GM23338 (cell line): ENCODE results near the gene ITGA4. TPM values are rescaled to one million over a fixed set of nuclear protein-coding genes. Genes with fewer than 3 reads are reported as not detected.

Experiments
- ATAC-seq: fragments of 200-7000 bp; cut with Tn5 transposase; 3 replicates; pipeline ENCODE4 v1.9.1; 2020
- DNase-seq: peaks from one replicate; pipeline ENCODE4 v3.0.0-alpha.2; 2015; ENCODE audit warnings: low spot score
- H2AFZ ChIP-seq: fragments of 200-600 bp; sonication (generic); 2 replicates; pipeline ENCODE4 v1.8.0; 2016; ENCODE audit warnings: antibody characterized with exemption, mild to moderate bottlenecking, moderate library complexity
- H3F3A ChIP-seq: fragments of 200-600 bp; sonication (generic); replicated peaks from 2 replicates; pipeline ENCODE4 v1.8.0; 2017; ENCODE audit warnings: antibody characterized with exemption, mixed run types, low read depth
- H3K27ac ChIP-seq: fragments of 200-600 bp; sonication (generic); 2 replicates; pipeline ENCODE4 v1.6.1; 2016; ENCODE audit warnings: low read depth
- H3K27me3 ChIP-seq: fragments of 200-600 bp; sonication (generic); 2 replicates; pipeline ENCODE4 v1.8.0; 2016; ENCODE audit warnings: mild to moderate bottlenecking, mixed run types, moderate library complexity; ENCODE audit not compliant: insufficient read depth
- H3K36me3 ChIP-seq: fragments of 200-600 bp; sonication (generic); 2 replicates; pipeline ENCODE4 v1.8.0; 2016; ENCODE audit warnings: mild to moderate bottlenecking; ENCODE audit not compliant: insufficient read depth
- H3K4me1 ChIP-seq: fragments of 200-600 bp; sonication (generic); 2 replicates; pipeline ENCODE4 v1.8.0; 2016; ENCODE audit warnings: mild to moderate bottlenecking, moderate library complexity; ENCODE audit not compliant: insufficient read depth
- H3K4me2 ChIP-seq: fragments of 200-600 bp; sonication (generic); 2 replicates; pipeline ENCODE4 v1.7.1; 2017; ENCODE audit warnings: mixed run types
- H3K4me3 ChIP-seq: fragments of 200-600 bp; sonication (generic); 2 replicates; pipeline ENCODE4 v1.6.1; 2016; ENCODE audit warnings: mixed run types
- H3K79me2 ChIP-seq: fragments of 200-600 bp; sonication (generic); replicated peaks from 2 replicates; pipeline ENCODE4 v1.8.0; 2017; ENCODE audit warnings: mild to moderate bottlenecking; ENCODE audit not compliant: insufficient read depth
- H3K9me2 ChIP-seq: fragments of 200-600 bp; sonication (generic); 2 replicates; pipeline ENCODE4 v1.8.0; 2017; ENCODE audit not compliant: insufficient read depth
- H4K20me1 ChIP-seq: fragments of 200-600 bp; sonication (generic); replicated peaks from 2 replicates; pipeline ENCODE4 v1.8.0; 2017; ENCODE audit warnings: mild to moderate bottlenecking; ENCODE audit not compliant: insufficient read depth
- H3K27ac Mint-ChIP-seq: 2 replicates; pipeline ENCODE4 v1.8.0; 2020; ENCODE audit warnings: inconsistent platforms, mild to moderate bottlenecking, moderate library complexity, mixed read lengths
- H3K27me3 Mint-ChIP-seq: 3 replicates; pipeline ENCODE4 v1.8.0; 2022; ENCODE audit warnings: low read depth, mild to moderate bottlenecking, moderate library complexity, mixed read lengths, inconsistent platforms; ENCODE audit not compliant: insufficient read depth, poor library complexity
- H3K36me3 Mint-ChIP-seq: 3 replicates; pipeline ENCODE4 v1.8.0; 2021; ENCODE audit warnings: low read depth, mild to moderate bottlenecking, inconsistent platforms, moderate library complexity, mixed read lengths
- H3K4me1 Mint-ChIP-seq: 3 replicates; pipeline ENCODE4 v1.8.0; 2020; ENCODE audit warnings: mild to moderate bottlenecking, inconsistent platforms, mixed read lengths
- H3K4me3 Mint-ChIP-seq: 3 replicates; pipeline ENCODE4 v1.8.0; 2021; ENCODE audit warnings: moderate library complexity, mild to moderate bottlenecking, inconsistent platforms, mixed read lengths
- H3K9me3 Mint-ChIP-seq: 3 replicates; pipeline ENCODE4 v1.8.0; 2020; ENCODE audit warnings: moderate library complexity, mild to moderate bottlenecking, inconsistent platforms, mixed read lengths
- CREB1 ChIP-seq: fragments of 250-450 bp; sonication (Bioruptor Pico); IDR thresholded peaks from 2 replicates; pipeline ENCODE4 v1.5.0; 2020; ENCODE audit warnings: low read depth, mild to moderate bottlenecking, moderate library complexity
- CTCF ChIP-seq, 2 experiments: fragments of 200-600 bp in 1 of 2; sonication (generic) in 1 of 2; conservative IDR thresholded peaks; 2 replicates each; pipeline versions ENCODE4 v1.5.1 to v1.6.1; 2016 to 2017; ENCODE audit warnings: antibody characterized with exemption in 2 of 2, low read depth in 2 of 2, mild to moderate bottlenecking in 2 of 2, moderate library complexity in 1 of 2
- ETS1 ChIP-seq: IDR thresholded peaks from 2 replicates; pipeline ENCODE4 v1.6.1; 2016; ENCODE audit warnings: antibody characterized with exemption
- EZH2 ChIP-seq: fragments of 200-600 bp; sonication (generic); IDR thresholded peaks from one replicate; pipeline ENCODE4 v1.8.0; 2017; ENCODE audit warnings: antibody characterized with exemption, mild to moderate bottlenecking, low read depth; ENCODE audit not compliant: unreplicated experiment
- EZH2phosphoT487 ChIP-seq: fragments of 200-600 bp; sonication (generic); IDR thresholded peaks from one replicate; pipeline ENCODE4 v1.8.1; 2018; ENCODE audit warnings: antibody characterized with exemption; ENCODE audit not compliant: unreplicated experiment
- JUNB ChIP-seq: IDR thresholded peaks from one replicate; pipeline ENCODE4 v1.6.1; 2016; ENCODE audit warnings: antibody characterized with exemption; ENCODE audit not compliant: unreplicated experiment
- NANOG ChIP-seq: IDR thresholded peaks from 2 replicates; pipeline ENCODE4 v1.6.1; 2016; ENCODE audit warnings: antibody characterized with exemption, borderline replicate concordance
- POLR2AphosphoS5 ChIP-seq: IDR thresholded peaks from 2 replicates; pipeline ENCODE4 v1.6.1; 2016; ENCODE audit warnings: antibody characterized with exemption, low read depth
- STAT1 ChIP-seq: IDR thresholded peaks from one replicate; pipeline ENCODE4 v1.6.1; 2016; ENCODE audit warnings: antibody characterized with exemption; ENCODE audit not compliant: unreplicated experiment
- ZNF114 ChIP-seq: fragments of 250-450 bp; sonication (Bioruptor Pico); IDR thresholded peaks from 2 replicates; pipeline ENCODE4 v1.5.0; 2020; ENCODE audit warnings: mild to moderate bottlenecking, moderate library complexity
- ZNF331 ChIP-seq: fragments of 250-450 bp; sonication (Bioruptor Pico); IDR thresholded peaks from 2 replicates; pipeline ENCODE4 v1.5.0; 2020; ENCODE audit warnings: low read depth, mild to moderate bottlenecking, moderate library complexity
- ZNF462 ChIP-seq: fragments of 250-450 bp; sonication (Bioruptor Pico); IDR thresholded peaks from 2 replicates; pipeline ENCODE4 v1.5.0; 2020; ENCODE audit warnings: mild to moderate bottlenecking, moderate library complexity
- polyA plus RNA-seq: library from polyadenylated mRNA; unstranded; fragments of >200 nt; fragmentation: Nextera tagmentation; extraction: Ambion mirVana; gene quantifications from 2 replicates; pipeline ENCODE4 v1.2.1, GENCODE V29; 2016
- total RNA-seq: library from RNA; depleted of rRNA; stranded (reverse); fragments of >200 nt; shearing (Covaris generic); gene quantifications from 2 replicates; pipeline ENCODE4 v1.2.3, GENCODE V29; 2014

ITGA4 gene
- total and polyA plus RNA-seq, 2 experiments from 2014 or later, result 1.2 to 4.6 TPM

GRCh38 chr2:181540421-181540820 is 83.2 kb downstream of the ITGA4 start:
- DNase-seq, result no peak
- H3K79me2 ChIP-seq, result no peaks in the 10 kb centered on the region
- Mint-ChIP-seq H3K36me3 (peaks cover 7% of the 10 kb centered on the region; the same call in 2 of the 3 replicates), H3K9me3 (peaks cover 3% of the 10 kb centered on the region; the same call in 1 of the 3 replicates), H3K27me3 (no peaks in the 10 kb centered on the region), H3K4me1 (no peaks in the 10 kb centered on the region), H3K4me3 (no peak overlapping the region), H3K27ac (no peak overlapping the region)
- H3K36me3 ChIP-seq, result no peaks in the 10 kb centered on the region
- no peak overlapping the region for H3K4me3 ChIP-seq
- H3K4me1 ChIP-seq, result no peaks in the 10 kb centered on the region
- no peak overlapping the region for H3K4me2 ChIP-seq
- no peak overlapping the region for H2AFZ ChIP-seq
- H4K20me1 ChIP-seq, result no peaks in the 10 kb centered on the region
- no peaks in the 10 kb centered on the region for H3K27me3 ChIP-seq
- no peaks in the 10 kb centered on the region for H3F3A ChIP-seq
- ATAC-seq, result no peak
- H3K27ac ChIP-seq, result no peak overlapping the region
- no peaks in the 10 kb centered on the region for H3K9me2 ChIP-seq
- TF ChIP-seq CREB1 (CRISPR knock-in tag) (no peak), ETS1 (no peak), POLR2AphosphoS5 (no peak), EZH2phosphoT487 (no peak)

GRCh38 chr2:181542170-181542569 is 85.0 kb downstream of the ITGA4 start:
- H4K20me1 ChIP-seq, result no peaks in the 10 kb centered on the region
- no peaks in the 10 kb centered on the region for H3K4me1 ChIP-seq
- Mint-ChIP-seq H3K27ac (no peak overlapping the region), H3K4me1 (no peaks in the 10 kb centered on the region), H3K27me3 (peaks cover 2% of the 10 kb centered on the region), H3K9me3 (peaks cover 6% of the 10 kb centered on the region; the same call in 1 of the 3 replicates), H3K36me3 (peaks cover 7% of the 10 kb centered on the region; the same call in 2 of the 3 replicates), H3K4me3 (no peak overlapping the region)
- no peaks in the 10 kb centered on the region for H3F3A ChIP-seq
- no peak overlapping the region for H3K4me2 ChIP-seq
- no peak overlapping the region for H3K4me3 ChIP-seq
- ATAC-seq (no peak), DNase-seq (no peak)
- no peaks in the 10 kb centered on the region for H3K27me3 ChIP-seq
- no peak overlapping the region for H2AFZ ChIP-seq
- H3K79me2 ChIP-seq, result no peaks in the 10 kb centered on the region
- no peak overlapping the region for H3K27ac ChIP-seq
- no peaks in the 10 kb centered on the region for H3K36me3 ChIP-seq
- H3K9me2 ChIP-seq, result no peaks in the 10 kb centered on the region; the same call in 1 of the 2 replicates
- TF ChIP-seq ZNF114 (CRISPR knock-in tag) (no peak), EZH2 (no peak), JUNB (no peak), ZNF331 (no peak), ZNF462 (CRISPR knock-in tag) (no peak), CREB1 (CRISPR knock-in tag) (no peak), ETS1 (no peak), POLR2AphosphoS5 (no peak), CTCF (conservative IDR thresholded peaks at IDR 0.05; ENCODE audit: low read depth in 2 of 2) (no peak), STAT1 (no peak), NANOG (no peak), EZH2phosphoT487 (no peak)
